ENCODE data around the gene SMURF1. TPM values are rescaled to one million over a fixed set of nuclear protein-coding genes. Genes with fewer than 3 reads are reported as not detected.

The SMURF1 gene
- total RNA-seq, 2 experiments from 2014 or later, result 30.0 to 32.4 TPM

DNA sequence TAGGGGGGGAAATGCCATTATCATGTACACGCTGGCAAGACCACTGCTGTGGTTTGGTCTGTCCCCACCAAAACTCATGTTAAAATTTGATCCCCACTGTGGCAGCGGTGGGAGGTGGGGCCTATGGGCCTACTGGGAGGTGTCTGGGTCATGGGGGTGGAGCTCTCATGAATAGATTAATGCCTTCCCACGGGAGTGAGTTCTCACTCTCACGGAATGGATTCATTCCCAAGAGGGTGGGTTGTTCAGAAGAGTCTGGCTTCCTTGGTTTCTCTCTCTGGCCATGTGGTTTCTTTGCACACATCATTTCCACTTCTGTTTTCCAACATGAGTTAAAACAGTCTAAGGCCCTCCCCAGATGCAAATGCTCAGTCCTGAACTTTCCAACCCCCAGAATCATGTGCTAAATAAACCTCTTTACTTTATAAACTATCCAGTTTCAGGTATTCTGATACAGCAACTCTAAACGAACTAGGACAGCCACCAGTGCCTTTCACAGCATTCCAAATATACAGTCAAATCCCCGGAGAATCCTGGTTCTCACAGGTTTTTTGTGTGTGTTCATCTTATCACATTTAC, 44.3 kb downstream of the SMURF1 start:
- Histone ChIP-seq H3K9me3 (ENCODE audit: control insufficient read depth in 1 of 2, insufficient read depth in 1 of 2, low read length in 2 of 2) (peaks cover 0 to 9% of the 10 kb centered on the region in 2 experiments), H3K27ac (ENCODE audit: low read depth in 1 of 2, low read length in 2 of 2) (no peak overlapping the region), H3K4me1 (ENCODE audit: insufficient read depth, low read length) (no peaks in the 10 kb centered on the region), H3K36me3 (ENCODE audit: insufficient read depth, low read length) (no peaks in the 10 kb centered on the region), H3K4me3 (ENCODE audit: low read length) (no peak overlapping the region), H3K27me3 (ENCODE audit: control insufficient read depth in 1 of 2, insufficient read depth in 2 of 2, low read length in 2 of 2) (no peaks in the 10 kb centered on the region)
- Mint-ChIP-seq H3K27ac (no peak overlapping the region), H3K9me3 (peaks cover 11% of the 10 kb centered on the region), H3K27me3 (no peaks in the 10 kb centered on the region), H3K4me3 (no peak overlapping the region), H3K4me1 (ENCODE audit: low read depth) (peaks cover 50% of the 10 kb centered on the region), H3K36me3 (ENCODE audit: low read depth) (peaks cover 56% of the 10 kb centered on the region)
- no peak for TF ChIP-seq CTCF (IDR thresholded peaks at IDR 0.05)
- POLR2A ChIA-PET, result no interaction called here
- DNase-seq (no peak), ATAC-seq (ENCODE audit: poor library complexity) (no peak)
- CTCF ChIA-PET, result no interaction called here
- intact Hi-C loops (cut with DNase I, micrococcal nuclease), result no loop called here

DNA sequence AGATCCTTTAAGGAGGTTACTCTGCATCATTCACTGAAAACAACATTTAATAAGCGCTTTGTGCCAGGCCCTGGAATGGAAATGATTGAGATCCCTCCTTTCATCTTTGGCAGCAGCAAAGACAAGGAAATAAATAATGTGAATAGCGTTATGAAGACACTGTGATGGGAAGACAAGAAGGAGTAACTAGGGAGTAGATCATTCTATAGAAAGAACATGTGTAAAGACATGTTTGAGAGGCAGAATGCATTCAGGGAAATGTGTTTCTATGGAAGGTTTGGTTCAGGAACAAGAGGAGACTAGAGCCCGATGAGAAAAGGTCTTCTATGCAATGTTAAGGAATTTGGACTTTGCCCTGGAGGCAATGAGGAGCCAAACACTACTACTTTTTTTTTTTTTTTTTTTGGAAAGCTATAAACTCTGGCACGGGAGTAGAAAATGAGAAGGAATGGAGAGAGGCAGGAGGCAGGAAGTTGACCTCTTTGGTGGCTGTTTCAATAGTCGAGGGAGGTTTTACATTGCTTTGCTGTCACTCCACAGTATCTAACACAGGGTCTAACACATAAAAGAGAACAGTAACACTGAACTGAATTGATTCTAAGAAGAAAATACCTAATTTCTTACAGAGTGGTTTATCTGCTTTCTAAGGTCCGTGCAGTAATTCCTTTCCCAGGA, 44.9 kb downstream of the SMURF1 start:
- Histone ChIP-seq H3K36me3 (ENCODE audit: insufficient read depth, low read length) (no peaks in the 10 kb centered on the region), H3K27me3 (ENCODE audit: control insufficient read depth in 1 of 2, insufficient read depth in 2 of 2, low read length in 2 of 2) (no peaks in the 10 kb centered on the region), H3K27ac (ENCODE audit: low read depth in 1 of 2, low read length in 2 of 2) (no peak overlapping the region), H3K4me3 (ENCODE audit: low read length) (no peak overlapping the region), H3K9me3 (ENCODE audit: control insufficient read depth in 1 of 2, insufficient read depth in 1 of 2, low read length in 2 of 2) (peaks cover 0 to 9% of the 10 kb centered on the region in 2 experiments), H3K4me1 (ENCODE audit: insufficient read depth, low read length) (no peaks in the 10 kb centered on the region)
- ATAC-seq (ENCODE audit: poor library complexity) (no peak), DNase-seq (no peak)
- H3K36me3 Mint-ChIP-seq (ENCODE audit: low read depth), result peaks cover 56% of the 10 kb centered on the region
- peaks cover 50% of the 10 kb centered on the region for H3K4me1 Mint-ChIP-seq (ENCODE audit: low read depth)
- no peak overlapping the region for H3K4me3 Mint-ChIP-seq
- no peak for TF ChIP-seq CTCF (IDR thresholded peaks at IDR 0.05)
- H3K27ac Mint-ChIP-seq, result no peak overlapping the region
- H3K27me3 Mint-ChIP-seq, result no peaks in the 10 kb centered on the region
- intact Hi-C loops (cut with DNase I, micrococcal nuclease), result no loop called here
- H3K9me3 Mint-ChIP-seq, result peaks cover 11% of the 10 kb centered on the region
- CTCF ChIA-PET, result no interaction called here
- POLR2A ChIA-PET, result no interaction called here

- DNase-seq (no peak), ATAC-seq (ENCODE audit: poor library complexity) (no peak)
- Histone ChIP-seq H3K27me3 (ENCODE audit: control insufficient read depth in 1 of 2, insufficient read depth in 2 of 2, low read length in 2 of 2) (no peaks in the 10 kb centered on the region), H3K27ac (ENCODE audit: low read depth in 1 of 2, low read length in 2 of 2) (no peak overlapping the region), H3K9me3 (ENCODE audit: control insufficient read depth in 1 of 2, insufficient read depth in 1 of 2, low read length in 2 of 2) (peaks cover 0 to 9% of the 10 kb centered on the region in 2 experiments), H3K4me3 (ENCODE audit: low read length) (no peak overlapping the region), H3K36me3 (ENCODE audit: insufficient read depth, low read length) (no peaks in the 10 kb centered on the region), H3K4me1 (ENCODE audit: insufficient read depth, low read length) (no peaks in the 10 kb centered on the region)
- no peaks in the 10 kb centered on the region for H3K27me3 Mint-ChIP-seq
- TF ChIP-seq CTCF (IDR thresholded peaks at IDR 0.05), result no peak
- peaks cover 53% of the 10 kb centered on the region for H3K36me3 Mint-ChIP-seq (ENCODE audit: low read depth)
- no peak overlapping the region for H3K4me3 Mint-ChIP-seq
- H3K4me1 Mint-ChIP-seq (ENCODE audit: low read depth), result peaks cover 45% of the 10 kb centered on the region
- intact Hi-C loops (cut with DNase I, micrococcal nuclease), result no loop called here
- POLR2A ChIA-PET, result no interaction called here
- CTCF ChIA-PET, result no interaction called here
- peaks cover 11% of the 10 kb centered on the region for H3K9me3 Mint-ChIP-seq
- H3K27ac Mint-ChIP-seq, result no peak overlapping the region
These were observed 45.6 kb downstream of the SMURF1 start for GRCh38 chr7:99098286-99098823.

Data from CD4-positive, alpha-beta T cell (primary cell).